NCI-H1417 (cell line): Measurements from ENCODE around the gene RTTN.
A peak's percentile ranks its signal among the peaks of the same experiment; 100 is the strongest.
"Not testable (repeated sequence)": the region's sequence is repeated elsewhere in the genome, so short reads cannot be mapped to it uniquely, and the experiment has no call there.

Source experiments
- DNase-seq, 3 experiments: peaks; one replicate each; lab custom pipeline; 2025; lab: John Stamatoyannopoulos, UW

Gene RTTN

GRCh38 chr18:69980982-69981804 lies 224.3 kb downstream of the RTTN start:
- peak in 1 of 3 experiments; percentile 33 for DNase-seq

GRCh38 chr18:69980509-69980908 lies 225.0 kb downstream of the RTTN start:
- DNase-seq: no peak

- no peak for DNase-seq
These were observed 226.5 kb downstream of the RTTN start for GRCh38 chr18:69978732-69979715.

- not testable (repeated sequence) for DNase-seq
These were observed 230.2 kb downstream of the RTTN start for GRCh38 chr18:69975294-69975693.

DNA sequence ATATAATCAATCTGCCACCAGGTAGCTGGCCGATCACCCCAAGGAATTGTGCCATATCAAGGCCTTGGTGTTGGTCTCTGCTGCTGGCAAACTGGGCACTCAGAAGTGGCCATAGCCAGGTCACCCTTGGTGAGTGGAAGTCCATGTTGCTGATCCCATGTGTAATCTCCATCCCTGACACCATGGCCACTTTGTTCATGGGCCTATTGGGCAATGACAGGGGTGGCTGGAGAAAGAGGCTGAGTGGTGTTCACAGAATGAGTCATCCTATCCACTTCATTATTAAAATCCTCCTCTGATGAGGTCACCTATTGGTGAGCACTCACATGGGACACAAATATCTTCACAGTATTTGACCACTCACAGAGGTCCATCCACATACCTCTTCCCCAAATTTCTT lies 231.1 kb downstream of the RTTN start:
- DNase-seq: no peak

DNA sequence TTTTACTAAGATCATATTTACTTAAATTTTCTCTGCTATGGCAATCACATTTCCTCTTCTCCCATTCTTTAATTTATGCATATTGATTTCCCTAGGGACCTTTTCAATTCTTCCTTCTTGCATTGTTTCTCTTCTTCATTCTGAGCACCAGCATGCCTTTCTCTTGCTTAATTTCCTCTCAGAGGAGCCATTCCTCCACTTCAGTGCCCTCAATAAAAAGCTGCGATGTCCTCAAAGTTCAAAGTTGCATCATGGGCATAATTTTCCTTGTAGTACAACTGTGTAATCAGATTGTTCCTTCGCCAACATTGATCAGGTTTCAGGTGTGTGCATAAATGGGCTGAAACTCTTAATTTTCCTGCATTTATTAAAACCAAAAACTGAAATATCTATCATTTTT lies 236.0 kb downstream of the RTTN start:
- DNase-seq: no peak

GRCh38 chr18:69968039-69968438 lies 237.4 kb downstream of the RTTN start:
- peak in 2 of 3 experiments; percentile 79 to 95 for DNase-seq

DNA sequence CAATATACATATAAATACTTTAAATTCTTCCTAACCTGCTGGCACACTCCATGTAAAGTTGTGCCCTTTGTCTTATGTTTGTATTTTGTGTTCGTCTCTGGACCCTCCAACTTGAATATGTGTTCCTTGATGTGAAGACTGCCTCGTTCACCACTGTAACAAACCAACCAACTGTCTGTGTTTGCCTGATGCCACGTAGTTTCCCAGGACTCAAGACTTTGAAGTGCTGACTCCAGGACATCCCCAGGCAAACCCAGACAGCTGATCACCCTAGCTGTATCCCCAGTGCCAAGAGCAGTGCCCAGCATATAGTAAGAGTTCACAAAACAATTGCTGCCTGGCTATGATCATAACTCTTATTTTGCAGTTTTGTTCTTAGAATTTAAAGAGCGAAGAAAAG lies 242.3 kb downstream of the RTTN start:
- no peak for DNase-seq

DNA sequence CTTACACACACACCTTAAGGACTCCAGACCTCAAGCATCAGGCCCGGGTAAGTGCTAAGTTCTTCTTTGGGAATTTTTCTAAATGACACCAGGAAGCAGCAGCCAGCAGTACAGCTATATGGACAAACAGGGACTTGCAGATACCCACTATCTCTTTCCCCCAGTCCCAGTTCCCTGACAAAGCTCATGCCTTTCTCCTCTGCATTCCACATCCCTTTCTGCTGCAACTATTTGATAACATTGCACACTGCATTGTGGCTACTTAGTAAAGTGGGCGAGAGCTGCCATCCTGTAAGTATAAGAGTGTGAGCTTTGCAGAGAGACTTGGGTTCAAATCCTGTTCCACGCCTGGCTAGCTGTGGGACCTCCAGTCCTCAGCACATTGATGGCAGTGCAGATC lies 243.8 kb downstream of the RTTN start:
- DNase-seq: no peak

DNA sequence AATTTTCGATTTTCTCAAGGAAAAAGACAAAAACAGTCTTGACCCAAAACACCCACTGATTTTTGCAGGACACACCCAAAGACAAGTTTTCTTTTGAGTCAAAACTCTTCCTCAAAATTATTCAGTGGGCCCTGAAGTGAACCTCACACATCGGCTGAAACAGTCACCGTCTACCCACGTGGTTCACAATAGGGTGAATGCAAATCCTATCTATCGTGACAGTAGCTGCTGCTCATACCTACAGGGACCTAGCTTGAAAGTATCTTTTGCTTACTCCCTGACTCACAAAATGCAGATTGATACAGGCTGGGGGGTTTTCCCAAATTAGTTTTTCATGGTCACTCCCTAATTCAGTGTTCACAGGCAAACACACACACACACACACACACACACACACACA lies 247.1 kb downstream of the RTTN start:
- DNase-seq: no peak

DNA sequence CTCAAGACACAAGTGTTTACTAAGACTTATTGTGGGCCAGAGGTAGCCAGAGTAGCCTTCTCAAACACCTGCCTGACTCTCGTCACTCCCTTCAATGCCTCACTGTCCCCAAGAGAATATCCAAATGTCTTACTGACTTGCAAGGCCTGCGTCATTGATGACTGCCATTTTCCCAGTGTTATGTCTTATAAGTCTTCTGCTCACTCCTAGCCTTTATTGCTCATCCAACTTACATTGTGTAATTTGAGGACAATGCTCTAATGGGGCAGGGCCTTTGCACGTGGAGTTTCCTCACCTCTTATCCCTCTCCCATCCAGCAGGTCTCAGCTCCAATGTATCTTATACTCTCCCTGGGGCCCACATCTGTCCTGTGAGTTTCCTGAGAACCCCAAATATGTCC lies 247.7 kb downstream of the RTTN start:
- DNase-seq: no peak

- DNase-seq: no peak
These were observed 248.5 kb downstream of the RTTN start for GRCh38 chr18:69956665-69957620.

DNA sequence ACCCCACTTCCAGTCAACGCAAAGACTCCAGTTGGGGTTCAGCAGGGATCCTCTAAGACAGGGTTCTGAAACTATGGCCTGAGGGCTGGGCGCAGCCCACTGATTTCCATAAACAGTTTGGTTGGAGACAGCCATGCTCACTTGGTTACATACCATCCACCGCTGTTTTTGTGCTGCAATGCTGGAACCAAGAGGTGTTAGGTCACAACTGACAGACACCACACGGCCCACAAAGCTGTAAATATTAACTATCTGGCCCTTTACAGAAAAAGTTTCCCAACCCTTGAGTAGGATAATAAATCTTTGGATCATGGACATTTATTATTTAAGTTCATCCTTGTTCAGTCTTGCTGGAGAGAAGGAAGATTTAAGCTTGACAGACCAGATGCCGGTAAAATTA lies 249.4 kb downstream of the RTTN start:
- DNase-seq: no peak

DNA sequence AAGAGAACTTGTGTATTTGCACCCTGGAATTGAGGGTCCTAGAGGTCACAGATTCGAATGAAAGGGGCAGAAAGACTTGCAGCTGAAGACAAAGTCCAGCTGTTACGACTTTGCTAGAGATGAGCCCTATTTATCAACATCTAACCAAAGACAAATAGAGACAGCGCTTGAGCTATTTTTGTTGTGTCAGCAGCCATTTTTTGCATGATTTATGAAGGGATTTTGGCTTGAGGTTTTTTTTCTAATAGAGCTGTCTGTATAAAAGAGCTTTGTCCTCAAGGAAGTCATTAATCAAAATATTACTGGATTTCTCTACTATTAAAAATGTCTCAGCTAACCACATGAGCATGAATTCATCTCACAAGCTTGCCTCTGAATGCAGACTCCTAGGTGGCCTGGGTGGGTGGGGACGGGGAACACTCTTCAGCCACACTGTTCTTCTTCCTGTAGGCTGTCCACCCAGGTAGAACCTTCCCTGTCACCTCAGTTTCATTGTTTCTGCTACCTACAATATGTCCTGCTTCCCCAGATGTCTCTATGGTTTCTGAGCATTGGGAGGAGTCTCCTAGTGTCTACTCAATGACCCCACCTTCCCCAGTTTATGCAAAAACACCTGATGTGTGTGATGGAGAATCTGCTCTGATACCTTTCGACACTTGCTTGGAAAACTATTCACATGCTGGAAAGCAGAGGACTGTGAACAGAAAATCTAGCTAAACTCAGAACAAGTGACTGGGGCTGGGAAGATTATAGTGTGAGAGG lies 250.6 kb downstream of the RTTN start:
- DNase-seq: peak in 1 of 3 experiments; percentile 30

GRCh38 chr18:69953191-69953590 lies 252.3 kb downstream of the RTTN start:
- DNase-seq: no peak
